H1 (cell line): ENCODE measurements around the gene SRSF1. TPM values are rescaled to one million over a fixed set of nuclear protein-coding genes. Genes with fewer than 3 reads are reported as not detected.

Experiments
- CTCF ChIA-PET: fragments of 300-600 bp; sonication (Branson Sonifier 250); formaldehyde crosslinking; loops from one replicate; lab custom pipeline; 2021; ENCODE audit not compliant: partially characterized antibody; lab: Charles Lee
- POLR2A ChIA-PET: fragments of 300-600 bp; sonication (Branson Sonifier 250); formaldehyde crosslinking; loops from one replicate; lab custom pipeline; 2021; ENCODE audit warnings: inconsistent platforms; ENCODE audit not compliant: partially characterized antibody; lab: Charles Lee
- DNase-seq, 2 experiments: peaks; one replicate each; pipeline versions ENCODE4 v3.0.0 to v3.0.0-alpha.2; 2010 to 2022; ENCODE audit warnings: low spot score in 2 of 2, low read depth in 1 of 2, mixed read lengths in 1 of 2
- FAIRE-seq: peaks from 2 replicates; lab custom pipeline; 2011; peaks lifted over from hg19 to GRCh38; lab: Jason Lieb, UNC
- H2AFZ ChIP-seq: 2 replicates; pipeline ENCODE4 v1.8.1; 2012; ENCODE audit warnings: low read length, inconsistent platforms
- H2AK5ac ChIP-seq: 2 replicates; pipeline ENCODE4 v1.6.1; 2013; ENCODE audit warnings: low read depth, low read length
- H2BK120ac ChIP-seq: replicated peaks from 2 replicates; pipeline ENCODE3; 2013; ENCODE audit warnings: low read depth, low read length, inconsistent platforms
- H2BK12ac ChIP-seq: 2 replicates; pipeline ENCODE4 v1.6.1; 2013; ENCODE audit warnings: low read depth, low read length
- H2BK15ac ChIP-seq: 2 replicates; pipeline ENCODE4 v1.6.1; 2013; ENCODE audit warnings: low read length
- H2BK20ac ChIP-seq: 2 replicates; pipeline ENCODE4 v1.6.1; 2013; ENCODE audit warnings: low read length
- H2BK5ac ChIP-seq: 2 replicates; pipeline ENCODE4 v1.6.1; 2013; ENCODE audit warnings: low read depth, low read length
- H3K14ac ChIP-seq: 2 replicates; pipeline ENCODE4 v1.6.1; 2013; ENCODE audit warnings: inconsistent platforms; ENCODE audit not compliant: insufficient read length
- H3K18ac ChIP-seq: 2 replicates; pipeline ENCODE4 v1.6.1; 2013; ENCODE audit warnings: low read length; ENCODE audit errors: extremely low read depth
- H3K23ac ChIP-seq: 2 replicates; pipeline ENCODE4 v1.6.1; 2013; ENCODE audit warnings: inconsistent platforms; ENCODE audit not compliant: insufficient read length
- H3K23me2 ChIP-seq: 2 replicates; pipeline ENCODE4 v1.6.1; 2013; ENCODE audit warnings: low read depth, low read length
- H3K27ac ChIP-seq: 2 replicates; pipeline ENCODE4 v1.6.1; 2011; ENCODE audit warnings: low read depth, low read length, inconsistent platforms
- H3K27me3 ChIP-seq, 4 experiments: replicated peaks in 1 of 4; 1 replicate in 1 of 4; 2 replicates in 3 of 4; pipeline versions ENCODE4 v1.6.1 to v1.8.1; 2011 to 2013; ENCODE audit warnings: low read length in 3 of 4, mild to moderate bottlenecking in 3 of 4, inconsistent platforms in 2 of 4, mixed read lengths in 2 of 4, moderate library complexity in 1 of 4; ENCODE audit not compliant: control insufficient read depth in 3 of 4, insufficient read depth in 3 of 4; ENCODE audit errors: extremely low read depth in 1 of 4
- H3K36me3 ChIP-seq, 4 experiments: 2 replicates each; pipeline versions ENCODE4 v1.6.1 to v1.8.1; 2011 to 2013; ENCODE audit warnings: mild to moderate bottlenecking in 4 of 4, low read length in 3 of 4, moderate library complexity in 2 of 4, control low read depth in 1 of 4, inconsistent platforms in 1 of 4; ENCODE audit not compliant: insufficient read depth in 4 of 4, control insufficient read depth in 2 of 4
- H3K4ac ChIP-seq: replicated peaks from 2 replicates; pipeline ENCODE3; 2013; ENCODE audit warnings: low read length, low read depth, mixed read lengths, inconsistent platforms; ENCODE audit not compliant: insufficient read length
- H3K4me1 ChIP-seq, 4 experiments: replicated peaks in 1 of 4; 1 replicate in 1 of 4; 2 replicates in 3 of 4; pipeline versions ENCODE4 v1.6.1 to v1.8.1; 2011 to 2013; ENCODE audit warnings: low read length in 3 of 4, inconsistent platforms in 2 of 4, mixed read lengths in 1 of 4; ENCODE audit not compliant: insufficient read depth in 4 of 4, control insufficient read depth in 3 of 4
- H3K4me2 ChIP-seq, 2 experiments: 2 replicates each; pipeline versions ENCODE4 v1.6.1 to v1.8.1; 2011 to 2013; ENCODE audit warnings: low read depth in 2 of 2, low read length in 2 of 2, control low read depth in 1 of 2, inconsistent platforms in 1 of 2, mild to moderate bottlenecking in 1 of 2; ENCODE audit not compliant: insufficient read depth in 1 of 2
- H3K4me3 ChIP-seq, 4 experiments: fragments of 200-600, 300-600 bp in 1 of 4; sonication (generic), shearing (Covaris generic), sonication (Bioruptor Twin) in 1 of 4; 2 replicates each; pipeline versions ENCODE4 v1.5.1 to v1.8.1; 2011 to 2016; ENCODE audit warnings: low read length in 4 of 4, low read depth in 3 of 4, control low read depth in 2 of 4, inconsistent platforms in 2 of 4, mild to moderate bottlenecking in 2 of 4, mixed read lengths in 1 of 4, moderate library complexity in 1 of 4; ENCODE audit not compliant: insufficient read depth in 2 of 4; ENCODE audit errors: extremely low read depth in 1 of 4
- H3K56ac ChIP-seq: replicated peaks from 2 replicates; pipeline ENCODE3; 2013; ENCODE audit warnings: low read depth, mild to moderate bottlenecking, mixed read lengths, low read length, inconsistent platforms; ENCODE audit not compliant: insufficient read length
- H3K79me1 ChIP-seq: 2 replicates; pipeline ENCODE4 v1.6.1; 2013; ENCODE audit warnings: low read depth, low read length, control low read depth
- H3K79me2 ChIP-seq, 2 experiments: 2 replicates each; pipeline versions ENCODE4 v1.6.1 to v1.8.1; 2012 to 2013; ENCODE audit warnings: low read length in 2 of 2, mild to moderate bottlenecking in 2 of 2, inconsistent platforms in 1 of 2; ENCODE audit not compliant: insufficient read depth in 2 of 2, control insufficient read depth in 1 of 2
- H3K9ac ChIP-seq, 4 experiments: replicated peaks in 1 of 4; 1 replicate in 1 of 4; 2 replicates in 3 of 4; pipeline versions ENCODE4 v1.6.1 to v1.8.1; 2011 to 2013; ENCODE audit warnings: low read depth in 3 of 4, low read length in 3 of 4, control low read depth in 2 of 4, mild to moderate bottlenecking in 2 of 4, moderate library complexity in 2 of 4, inconsistent platforms in 1 of 4; ENCODE audit errors: extremely low read depth in 1 of 4
- H3K9me3 ChIP-seq, 2 experiments: 2 replicates each; pipeline versions ENCODE4 v1.6.1 to v1.8.1; 2012 to 2013; ENCODE audit warnings: mild to moderate bottlenecking in 2 of 2, moderate library complexity in 2 of 2, control low read depth in 1 of 2, inconsistent platforms in 1 of 2, low read depth in 1 of 2, low read length in 1 of 2, mixed read lengths in 1 of 2; ENCODE audit not compliant: insufficient read depth in 2 of 2
- H4K20me1 ChIP-seq, 2 experiments: replicated peaks in 1 of 2; 2 replicates each; pipeline versions ENCODE3 to v1.8.1; 2011 to 2013; ENCODE audit warnings: inconsistent platforms in 2 of 2, low read length in 2 of 2, mild to moderate bottlenecking in 1 of 2; ENCODE audit not compliant: insufficient read depth in 2 of 2, control insufficient read depth in 1 of 2
- H4K5ac ChIP-seq: 2 replicates; pipeline ENCODE4 v1.6.1; 2013; ENCODE audit warnings: low read length, low read depth, mixed read lengths, inconsistent platforms; ENCODE audit not compliant: insufficient read length
- H4K8ac ChIP-seq: 2 replicates; pipeline ENCODE4 v1.8.0; 2013; ENCODE audit warnings: mild to moderate bottlenecking, moderate library complexity, low read length, inconsistent platforms; ENCODE audit not compliant: insufficient read depth; ENCODE audit errors: extremely low read depth
- H4K91ac ChIP-seq: replicated peaks from 2 replicates; pipeline ENCODE3; 2013; ENCODE audit warnings: low read length, mixed read lengths, inconsistent platforms; ENCODE audit not compliant: insufficient read length
- ASH2L ChIP-seq: fragments of 200-600, 300-600 bp; sonication (generic); IDR thresholded peaks from one replicate; pipeline ENCODE4 v1.7.1; 2017; ENCODE audit warnings: low read length
- CHD1 ChIP-seq: IDR thresholded peaks from 2 replicates; pipeline ENCODE4 v1.6.1; 2012; ENCODE audit warnings: low read depth, low read length, improper control_type of control experiment
- JUN ChIP-seq: IDR thresholded peaks from 2 replicates; pipeline ENCODE4 v1.6.1; 2011; ENCODE audit warnings: low read depth, mild to moderate bottlenecking, improper control_type of control experiment, low read length
- NANOG ChIP-seq: IDR thresholded peaks from 2 replicates; pipeline ENCODE4 v1.6.1; 2011; ENCODE audit warnings: low read length, low read depth, mild to moderate bottlenecking, inconsistent platforms; ENCODE audit not compliant: insufficient read depth, poor library complexity, severe bottlenecking
- PHF8 ChIP-seq: fragments of 200-600 bp; sonication (generic); conservative IDR thresholded peaks from 2 replicates; pipeline ENCODE4 v1.7.1; 2012; ENCODE audit warnings: low read depth, mild to moderate bottlenecking, inconsistent platforms, low read length, moderate library complexity
- POLR2A ChIP-seq, 2 experiments: IDR thresholded peaks; 1 replicate in 1 of 2; 2 replicates in 1 of 2; pipeline ENCODE4 v1.6.1; 2011; ENCODE audit warnings: low read depth in 2 of 2, low read length in 2 of 2, mild to moderate bottlenecking in 2 of 2; ENCODE audit errors: control extremely low read depth in 1 of 2
- POLR2AphosphoS5 ChIP-seq: IDR thresholded peaks from 2 replicates; pipeline ENCODE4 v1.6.1; 2011; ENCODE audit warnings: low read depth, low read length
- SAP30 ChIP-seq: fragments of 300-600 bp; sonication (generic); IDR thresholded peaks from 2 replicates; pipeline ENCODE4 v1.7.1; 2012; ENCODE audit warnings: low read length, moderate library complexity, mild to moderate bottlenecking, inconsistent platforms; ENCODE audit not compliant: insufficient read depth, insufficient replicate concordance
- SP1 ChIP-seq: IDR thresholded peaks from 2 replicates; pipeline ENCODE4 v1.6.1; 2011; ENCODE audit warnings: low read depth, low read length
- TAF7 ChIP-seq: optimal IDR thresholded peaks from 2 replicates; pipeline ENCODE3; 2011; ENCODE audit warnings: low read depth, mild to moderate bottlenecking, inconsistent platforms, low read length, moderate library complexity, borderline replicate concordance
- WGBS, 2 experiments: shearing (Covaris generic) in 1 of 2; methylation state at CpG; one replicate each; pipeline versions ENCODE4 v1.1.6 to v1.1.7; 2013 to 2015; ENCODE audit warnings: low lambda C conversion rate in 2 of 2, mixed read lengths in 2 of 2, inconsistent platforms in 1 of 2, low coverage in 1 of 2, missing lambda C conversion rate in 1 of 2; ENCODE audit not compliant: insufficient replicate concordance in 2 of 2, insufficient coverage in 1 of 2, insufficient read length in 1 of 2; ENCODE audit errors: extremely low coverage in 1 of 2, missing lambda C conversion rate in 1 of 2; 5-methylcytosine and 5-hydroxymethylcytosine counted together
- polyA plus RNA-seq, 7 experiments: library from polyadenylated mRNA; depleted of rRNA in 3 of 7; stranded (reverse) in 5 of 7; unstranded in 2 of 7; fragments of >200 nt in 5 of 7; fragments of 200-250 nt in 2 of 7; gene quantifications; 1 replicate in 5 of 7; 2 replicates in 1 of 7; 4 replicates in 1 of 7; pipeline versions ENCODE4 v1.2.1 to v1.2.3, GENCODE V29; 2011 to 2013; ENCODE audit warnings: missing spikeins in 2 of 7, mixed read lengths in 2 of 7
- total RNA-seq: library from RNA; stranded (reverse); fragmentation: NEBNext Ultra II Directional; extraction: Animal tissue kit (Norgen Biotek cat#: 25700); gene quantifications from 2 replicates; pipeline ENCODE4 v1.2.1, GENCODE V29; 2021

SRSF1 gene
- total and polyA plus RNA-seq, 2 of the 8 experiments (the other 6 are each of a cell fraction or from before 2014, with no cell fraction given): 149 to 429 TPM

DNA sequence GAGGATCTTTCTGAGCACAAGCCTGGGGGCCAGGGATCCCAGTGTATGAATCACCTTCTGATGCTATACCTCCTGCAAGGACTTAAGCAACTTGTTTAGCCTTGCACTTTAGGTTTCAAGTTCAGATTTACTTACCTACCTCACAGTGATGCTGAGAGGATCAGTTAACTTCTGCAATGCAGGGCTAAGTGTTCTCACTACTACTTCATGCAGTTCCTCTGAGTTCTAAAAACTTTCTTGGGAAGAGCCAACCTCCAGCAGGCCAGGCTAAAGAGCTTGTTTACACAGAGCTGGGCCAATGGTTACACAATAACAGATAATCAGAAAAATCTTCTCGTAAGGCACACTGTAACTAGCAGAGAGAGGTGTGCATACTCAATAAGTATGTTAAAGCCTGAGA is 32.0 kb downstream of the SRSF1 start:
- Histone ChIP-seq H3K18ac (no peak overlapping the region), H3K27ac (no peak overlapping the region), H2AK5ac (no peak overlapping the region), H3K9ac (no peak overlapping the region), H2AFZ (no peak overlapping the region), H3K36me3 (peaks cover 15 to 64% (median 48%) of the 10 kb centered on the region in 4 experiments), H3K79me2 (no peaks in the 10 kb centered on the region), H3K4me1 (no peaks in the 10 kb centered on the region), H2BK15ac (no peak overlapping the region), H3K23me2 (no peaks in the 10 kb centered on the region), H2BK5ac (no peak overlapping the region), H2BK20ac (no peak overlapping the region), H3K27me3 (no peaks in the 10 kb centered on the region), H4K8ac (no peak overlapping the region), H3K9me3 (no peaks in the 10 kb centered on the region), H2BK120ac (no peak overlapping the region), H3K56ac (no peak overlapping the region), H4K91ac (no peak overlapping the region), H3K4me3 (no peak overlapping the region), H3K4ac (no peak overlapping the region), H3K14ac (no peak overlapping the region), H4K20me1 (peaks cover 0 to 1% of the 10 kb centered on the region in 2 experiments), H3K79me1 (no peaks in the 10 kb centered on the region), H3K4me2 (no peak overlapping the region), H4K5ac (no peak overlapping the region), H2BK12ac (no peak overlapping the region), H3K23ac (no peak overlapping the region)
- TF ChIP-seq POLR2A (IDR thresholded peaks at IDR 0.05; ENCODE audit: control extremely low read depth in 1 of 2, low read depth in 2 of 2, low read length in 2 of 2) (no peak), NANOG (no peak), ASH2L (no peak), POLR2AphosphoS5 (no peak), SP1 (no peak), CHD1 (no peak), JUN (no peak), TAF7 (no peak), SAP30 (no peak), PHF8 (no peak)
- WGBS, 2 experiments: 95% methylated on average over 1 of the region's 1 CpG; no CpG with 5 or more reads in 1 of the 2 experiments
- FAIRE-seq: no peak
- ChIA-PET CTCF (interaction anchor here (0.6 to 2.7 kb wide), 9 partner anchors 23 to 134 kb away, joined by 3 to 11 read pairs (median 4); no protein-coding TSS in a partner anchor), POLR2A (interaction anchor here (0.8 to 5.8 kb wide), 5 partner anchors 7 to 31 kb away, joined by 3 to 27 read pairs (median 5); partner anchors contain the start of gene CUEDC1)
- no peak for DNase-seq
